Measurements from ENCODE around the gene HOXD1. TPM values are rescaled to one million over a fixed set of nuclear protein-coding genes. Genes with fewer than 3 reads are reported as not detected.
A peak's percentile ranks its signal among the peaks of the same experiment; 100 is the strongest.

HOXD1 gene
- total and polyA plus RNA-seq, 5 experiments from 2014 or later, result not detected

DNA sequence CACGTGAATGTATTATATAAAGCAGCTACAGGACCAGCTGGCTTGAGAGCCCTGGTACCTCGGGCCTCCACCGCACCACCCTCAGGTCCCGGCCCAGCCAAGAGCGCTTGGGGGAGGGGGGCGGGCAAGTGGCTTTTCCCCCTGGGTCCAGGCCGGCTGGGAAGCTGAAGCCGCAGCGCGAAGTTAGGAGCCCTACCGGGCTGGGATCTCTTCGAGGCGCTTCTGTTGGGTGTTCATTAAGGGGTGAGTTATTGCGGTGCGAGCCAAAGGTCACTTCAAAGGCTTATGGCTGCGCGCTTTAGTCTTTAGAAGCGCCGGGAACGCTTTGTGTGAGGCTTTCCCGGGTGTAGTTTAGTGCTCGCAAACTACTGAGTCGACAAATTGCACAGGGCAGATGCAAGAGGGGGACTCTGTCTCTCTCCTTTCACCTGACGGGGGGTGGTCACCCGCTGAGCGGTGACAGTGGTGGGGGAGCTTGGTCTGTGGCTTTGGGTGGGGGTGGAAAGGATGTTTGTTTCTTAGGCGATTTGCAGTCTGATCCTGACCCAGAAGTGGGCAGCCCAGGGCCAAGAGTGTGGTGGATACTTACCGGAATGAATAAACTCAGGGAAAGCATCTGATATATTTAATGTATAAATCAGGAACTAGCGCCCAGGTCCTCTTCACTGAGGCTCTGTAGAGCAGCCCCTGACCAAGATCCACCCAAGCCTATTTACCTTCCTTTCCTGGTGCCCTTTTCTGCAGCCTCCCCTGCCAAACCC, 25.4 kb upstream of the HOXD1 start:
- POLR2A ChIA-PET, result no interaction called here
- H3K4me1 Mint-ChIP-seq, result peaks cover 7 to 28% (median 17%) of the 10 kb centered on the region in 4 donors
- H3K9me3 Mint-ChIP-seq, result peaks cover 0 to 11% (median 5%) of the 10 kb centered on the region in 9 donors
- H3K4me3 Mint-ChIP-seq, result no peak overlapping the region
- peaks cover 58 to 92% (median 78%) of the 10 kb centered on the region in 5 donors for H3K27me3 Mint-ChIP-seq
- peaks cover 5 to 26% (median 5%) of the 10 kb centered on the region in 3 donors for H3K36me3 Mint-ChIP-seq
- DNase-seq, result no peak
- ATAC-seq, result no peak
- H3K27ac Mint-ChIP-seq, result peak overlapping the region in 2 of 10 donors; percentile 38 to 89

DNA sequence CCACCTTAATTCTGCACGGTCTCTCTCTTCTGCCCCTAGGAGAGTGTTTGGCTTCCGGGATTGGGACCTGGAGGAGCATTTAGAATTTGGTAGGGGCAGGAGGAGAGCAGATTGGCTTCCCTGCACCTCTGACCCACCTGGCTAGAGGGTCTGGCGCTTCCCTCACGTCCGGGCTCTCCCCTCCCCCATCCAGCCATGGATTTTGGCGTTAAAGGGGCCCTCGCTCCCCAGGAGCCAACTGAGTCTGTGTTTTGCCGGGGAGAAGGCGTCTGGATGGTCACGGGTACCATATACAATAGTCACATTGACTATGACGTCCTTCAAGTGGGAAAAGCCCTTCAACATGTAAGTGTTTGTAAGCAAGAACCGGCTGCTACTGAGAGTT, 24.8 kb upstream of the HOXD1 start:
- Mint-ChIP-seq H3K4me1 (peaks cover 5 to 22% (median 14%) of the 10 kb centered on the region in 4 donors), H3K4me3 (peak overlapping the region in 6 of 10 donors; percentile 12 to 56 (median 34)), H3K27me3 (peaks cover 54 to 91% (median 74%) of the 10 kb centered on the region in 5 donors), H3K36me3 (peaks cover 2 to 26% (median 5%) of the 10 kb centered on the region in 3 donors), H3K9me3 (peaks cover 0 to 11% (median 5%) of the 10 kb centered on the region in 9 donors), H3K27ac (peak overlapping the region in 3 of 10 donors; percentile 38 to 63 (median 48))
- DNase-seq (no peak), ATAC-seq (no peak)
- POLR2A ChIA-PET, result no interaction called here

DNA sequence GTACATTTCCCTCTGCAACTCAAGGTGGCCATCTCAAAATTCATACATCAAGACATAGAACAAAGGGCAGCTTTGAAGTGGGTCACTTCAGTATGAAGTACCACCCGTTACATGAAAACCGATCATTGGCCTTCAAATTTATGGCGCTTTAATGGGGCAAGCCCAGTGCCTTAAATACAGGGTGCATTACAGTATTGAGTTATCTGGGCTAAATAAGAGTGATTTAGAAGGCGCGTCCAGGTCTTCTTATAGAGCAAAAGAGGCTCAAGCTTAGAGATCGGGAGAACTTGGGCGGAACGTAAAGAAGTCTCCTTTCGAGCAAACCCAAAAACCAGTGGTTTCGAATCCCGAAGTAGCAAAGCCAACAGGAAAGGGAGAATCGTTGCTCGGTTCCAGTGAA, 24.3 kb upstream of the HOXD1 start:
- Mint-ChIP-seq H3K4me3 (peak overlapping the region in 6 of 10 donors; percentile 12 to 57 (median 40)), H3K9me3 (peaks cover 0 to 11% (median 5%) of the 10 kb centered on the region in 9 donors), H3K27ac (peak overlapping the region in 3 of 10 donors; percentile 38 to 72 (median 48)), H3K36me3 (peaks cover 2 to 26% (median 5%) of the 10 kb centered on the region in 3 donors), H3K27me3 (peaks cover 54 to 93% (median 74%) of the 10 kb centered on the region in 5 donors), H3K4me1 (peaks cover 5 to 22% (median 13%) of the 10 kb centered on the region in 4 donors)
- no peak for DNase-seq
- no peak for ATAC-seq
- POLR2A ChIA-PET, result no interaction called here

DNA sequence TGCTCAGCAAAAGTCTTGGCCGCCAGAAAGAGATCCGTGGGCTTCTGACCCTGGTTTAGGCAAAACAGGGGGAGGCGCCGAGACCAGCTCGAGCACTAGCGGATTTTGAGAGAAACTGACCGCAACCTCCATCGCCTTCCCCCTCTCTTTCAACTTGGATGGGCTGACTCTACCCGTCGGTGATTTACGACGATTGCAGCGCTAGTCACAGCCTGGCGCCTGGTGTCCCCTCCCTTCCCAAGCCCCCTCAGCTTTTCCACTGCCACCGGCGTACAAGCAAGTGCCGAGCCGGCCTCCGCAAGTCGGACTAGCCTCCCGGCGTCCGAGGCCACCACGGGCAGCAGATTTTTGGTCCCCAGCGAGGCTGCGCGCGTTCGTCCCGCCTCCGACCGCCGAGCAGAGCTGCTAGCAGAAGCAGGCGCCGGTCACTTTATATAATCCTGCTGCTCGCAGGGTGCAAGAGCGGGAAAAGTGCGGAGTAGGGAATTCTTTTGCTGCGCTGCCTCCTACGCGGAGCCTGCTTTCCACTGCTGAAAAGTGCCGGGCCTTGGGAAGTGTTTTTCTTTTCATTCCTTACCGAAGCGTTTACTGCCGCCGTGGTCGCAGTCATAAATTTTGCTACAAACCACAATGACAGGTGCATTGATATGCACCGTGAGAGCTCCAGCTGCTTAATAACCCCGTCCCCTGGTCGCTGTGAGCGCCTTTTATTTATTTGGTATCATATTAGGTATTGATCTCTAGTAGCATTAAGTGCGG, 23.7 kb upstream of the HOXD1 start:
- POLR2A ChIA-PET, result no interaction called here
- H3K4me1 Mint-ChIP-seq, result peaks cover 5 to 22% (median 11%) of the 10 kb centered on the region in 4 donors
- peaks cover 59 to 98% (median 74%) of the 10 kb centered on the region in 5 donors for H3K27me3 Mint-ChIP-seq
- peaks cover 0 to 11% (median 5%) of the 10 kb centered on the region in 9 donors for H3K9me3 Mint-ChIP-seq
- H3K27ac Mint-ChIP-seq, result peak overlapping the region in 1 of 10 donors; percentile 72
- H3K4me3 Mint-ChIP-seq, result peak overlapping the region in 6 of 10 donors; percentile 18 to 56 (median 28)
- no peak for ATAC-seq
- no peak for DNase-seq
- peaks cover 2 to 26% (median 5%) of the 10 kb centered on the region in 3 donors for H3K36me3 Mint-ChIP-seq

DNA sequence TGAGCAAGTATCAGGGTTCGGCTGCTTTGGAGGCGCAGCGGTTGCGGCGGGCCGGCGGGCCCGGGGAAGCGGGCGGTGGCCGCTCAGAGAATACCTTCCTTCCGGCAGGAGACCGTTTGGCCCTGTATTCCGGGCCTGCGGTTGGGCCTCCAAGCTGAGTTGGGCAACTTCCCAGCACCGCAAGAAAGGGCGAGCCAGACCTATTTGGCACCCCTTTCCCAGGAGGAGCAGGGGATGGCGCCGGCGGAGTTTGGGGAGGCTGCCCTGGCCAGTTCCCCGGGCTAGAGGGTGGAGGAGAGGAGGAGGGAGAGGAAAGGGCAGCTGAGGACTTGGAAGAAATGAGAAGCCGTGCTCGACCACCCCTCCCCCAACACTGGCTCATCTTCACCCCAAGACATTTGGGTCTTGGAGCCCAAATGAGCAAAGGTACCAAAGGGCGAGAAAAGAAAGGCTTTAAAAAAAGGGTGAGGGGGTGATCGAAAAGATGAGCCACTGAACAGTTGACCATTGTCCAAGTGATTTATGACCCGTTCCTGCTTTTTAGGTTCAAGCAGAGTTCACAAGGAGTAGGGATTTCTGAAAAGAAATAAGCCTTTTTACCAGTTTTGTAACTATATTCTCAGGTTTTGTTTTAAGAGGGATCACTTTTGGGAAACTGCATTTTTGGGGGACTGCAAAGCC, 23.0 kb upstream of the HOXD1 start:
- peak overlapping the region in 4 of 10 donors; percentile 11 to 28 (median 19) for H3K4me3 Mint-ChIP-seq
- ATAC-seq, result no peak

DNA sequence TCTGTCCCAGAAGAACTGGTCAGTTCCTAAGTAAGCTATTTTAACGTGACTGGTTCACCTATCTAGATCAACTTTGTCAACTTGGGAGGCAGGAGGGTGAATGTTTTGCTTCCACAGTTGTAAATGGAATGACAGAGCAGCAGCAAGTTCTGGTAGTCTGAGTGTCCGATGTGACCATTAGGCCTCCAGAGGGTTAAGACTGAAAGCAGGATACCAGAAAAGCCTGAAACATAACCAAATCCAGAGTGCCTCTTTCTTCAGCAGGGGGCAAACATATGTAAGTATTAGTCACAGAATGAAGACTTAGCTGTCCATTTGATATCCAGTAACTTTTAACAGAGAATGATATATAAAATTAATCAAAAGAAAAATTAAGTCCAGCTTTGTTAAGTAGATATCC, 22.2 kb upstream of the HOXD1 start:
- POLR2A ChIA-PET, result no interaction called here
- DNase-seq (no peak), ATAC-seq (no peak)
- Mint-ChIP-seq H3K9me3 (peaks cover 0 to 11% (median 5%) of the 10 kb centered on the region in 9 donors), H3K4me1 (peaks cover 4 to 17% (median 5%) of the 10 kb centered on the region in 4 donors), H3K27ac (no peak overlapping the region), H3K4me3 (no peak overlapping the region), H3K27me3 (peaks cover 56 to 100% (median 73%) of the 10 kb centered on the region in 5 donors), H3K36me3 (peaks cover 2 to 26% (median 3%) of the 10 kb centered on the region in 3 donors)

More for the DNA sequence above, 23.0 kb upstream of the HOXD1 start:
- POLR2A ChIA-PET, result no interaction called here
- H3K9me3 Mint-ChIP-seq, result peaks cover 0 to 11% (median 5%) of the 10 kb centered on the region in 9 donors
- H3K36me3 Mint-ChIP-seq, result peaks cover 2 to 26% (median 5%) of the 10 kb centered on the region in 3 donors
- peaks cover 61 to 100% (median 76%) of the 10 kb centered on the region in 5 donors for H3K27me3 Mint-ChIP-seq
- peaks cover 5 to 22% (median 9%) of the 10 kb centered on the region in 4 donors for H3K4me1 Mint-ChIP-seq
- DNase-seq, result no peak
- peak overlapping the region in 1 of 10 donors; percentile 34 for H3K27ac Mint-ChIP-seq

DNA sequence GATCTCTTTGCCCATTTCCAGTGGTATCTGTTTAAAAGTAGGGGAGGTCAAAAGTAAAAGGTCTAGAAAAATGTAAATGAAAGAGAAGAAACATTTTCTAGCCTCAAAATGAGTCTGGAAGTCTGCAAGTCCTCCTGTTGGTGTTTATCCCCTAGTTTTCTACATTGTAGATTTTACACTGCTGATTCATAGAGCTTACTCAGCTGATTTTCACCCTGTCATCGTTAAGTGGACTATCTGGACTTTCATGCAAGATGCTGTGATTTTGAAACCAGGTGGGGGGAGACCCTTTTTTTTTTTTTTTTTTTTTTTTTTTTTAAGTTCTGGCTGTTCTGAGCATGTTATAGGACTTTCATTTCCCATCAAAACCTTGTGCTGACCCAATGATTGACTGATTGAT, 21.1 kb upstream of the HOXD1 start:
- DNase-seq, result no peak
- Mint-ChIP-seq H3K27ac (no peak overlapping the region), H3K4me3 (no peak overlapping the region), H3K27me3 (peaks cover 50 to 100% (median 70%) of the 10 kb centered on the region in 5 donors), H3K9me3 (peaks cover 0 to 11% (median 5%) of the 10 kb centered on the region in 9 donors), H3K4me1 (peaks cover 6 to 23% (median 8%) of the 10 kb centered on the region in 4 donors), H3K36me3 (peaks cover 2 to 22% (median 3%) of the 10 kb centered on the region in 3 donors)
- POLR2A ChIA-PET, result no interaction called here
- ATAC-seq, result no peak

DNA sequence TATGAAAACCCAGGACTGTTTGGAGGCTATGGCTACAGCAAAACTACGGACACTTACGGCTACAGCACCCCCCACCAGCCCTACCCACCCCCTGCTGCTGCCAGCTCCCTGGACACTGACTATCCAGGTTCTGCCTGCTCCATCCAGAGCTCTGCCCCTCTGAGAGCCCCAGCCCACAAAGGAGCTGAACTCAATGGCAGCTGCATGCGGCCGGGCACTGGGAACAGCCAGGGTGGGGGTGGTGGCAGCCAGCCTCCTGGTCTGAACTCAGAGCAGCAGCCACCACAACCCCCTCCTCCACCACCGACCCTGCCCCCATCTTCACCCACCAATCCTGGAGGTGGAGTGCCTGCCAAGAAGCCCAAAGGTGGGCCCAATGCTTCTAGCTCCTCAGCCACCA, 19.3 kb upstream of the HOXD1 start:
- no peak for ATAC-seq
- Mint-ChIP-seq H3K4me3 (no peak overlapping the region), H3K27ac (no peak overlapping the region), H3K27me3 (peaks cover 51 to 100% (median 65%) of the 10 kb centered on the region in 5 donors), H3K4me1 (peaks cover 5 to 16% (median 7%) of the 10 kb centered on the region in 4 donors), H3K36me3 (peaks cover 1 to 22% (median 2%) of the 10 kb centered on the region in 3 donors), H3K9me3 (peaks cover 0 to 7% (median 3%) of the 10 kb centered on the region in 9 donors)
- no peak for DNase-seq
- POLR2A ChIA-PET, result no interaction called here

DNA sequence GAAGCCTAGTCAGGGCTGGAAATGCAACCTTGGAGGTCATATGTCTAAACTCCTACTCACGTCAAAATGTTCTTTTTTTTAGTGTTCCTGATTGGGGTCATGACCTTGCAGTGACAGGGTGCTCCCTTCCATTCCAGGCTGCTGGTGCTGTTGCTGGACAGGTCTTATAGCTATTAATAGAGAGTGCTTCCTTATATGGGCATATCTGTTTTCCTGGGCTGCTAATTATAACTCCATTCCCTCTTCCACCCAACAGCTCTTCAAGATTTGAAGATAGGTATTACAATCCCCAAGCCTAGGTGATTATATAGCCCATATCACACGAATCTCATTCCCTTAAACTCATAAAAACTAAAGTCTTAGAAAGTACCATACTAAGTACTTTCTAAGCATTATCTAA, 18.8 kb upstream of the HOXD1 start:
- ATAC-seq (no peak), DNase-seq (no peak)
- Mint-ChIP-seq H3K27me3 (peaks cover 53 to 100% (median 66%) of the 10 kb centered on the region in 5 donors), H3K27ac (no peak overlapping the region), H3K4me3 (no peak overlapping the region), H3K9me3 (peaks cover 0 to 7% (median 2%) of the 10 kb centered on the region in 9 donors), H3K4me1 (peaks cover 3 to 13% (median 6%) of the 10 kb centered on the region in 4 donors), H3K36me3 (peaks cover 0 to 18% (median 2%) of the 10 kb centered on the region in 3 donors)
- POLR2A ChIA-PET, result no interaction called here

DNA sequence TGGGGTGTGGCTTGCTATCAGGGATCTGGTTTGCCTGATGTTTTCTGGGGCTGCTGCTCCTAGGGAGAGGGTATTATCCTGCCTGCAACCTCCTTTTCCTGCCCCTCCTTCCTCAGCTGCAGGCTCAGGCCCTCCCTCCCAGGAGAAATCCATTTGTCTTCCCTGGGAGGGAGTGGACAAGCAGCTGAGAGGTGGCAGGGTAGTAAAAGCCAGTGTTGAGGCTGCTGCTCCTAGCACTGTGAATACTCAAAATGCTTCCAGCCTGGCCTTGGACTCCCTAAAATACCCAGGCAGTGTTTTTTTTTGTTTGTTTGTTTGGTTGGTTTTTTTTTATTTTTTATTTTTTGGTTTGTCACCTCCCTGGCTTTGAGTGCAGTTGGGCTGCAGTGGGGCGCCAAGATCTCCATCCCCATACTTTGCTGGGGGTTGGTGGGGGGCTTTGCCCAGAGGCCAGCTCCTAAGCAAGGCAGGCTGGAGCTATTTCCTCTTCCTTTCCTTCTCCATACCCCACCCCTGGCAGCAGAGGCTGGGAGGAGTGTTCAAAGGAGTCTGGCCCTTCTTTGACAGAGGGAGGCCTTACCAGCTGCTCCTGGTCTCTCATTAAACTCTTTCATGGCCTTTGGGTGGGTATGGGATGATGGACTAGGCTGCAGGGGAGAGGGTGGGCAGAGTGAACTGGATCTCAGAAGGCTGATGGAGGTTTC, 17.7 kb upstream of the HOXD1 start:
- H3K27me3 Mint-ChIP-seq, result peaks cover 51 to 100% (median 70%) of the 10 kb centered on the region in 5 donors
- H3K27ac Mint-ChIP-seq, result peak overlapping the region in 1 of 10 donors; percentile 29
- peaks cover 6 to 18% (median 7%) of the 10 kb centered on the region in 4 donors for H3K4me1 Mint-ChIP-seq
- no peak for DNase-seq
- H3K36me3 Mint-ChIP-seq, result peaks cover 0 to 18% (median 2%) of the 10 kb centered on the region in 3 donors
- POLR2A ChIA-PET, result no interaction called here
- H3K4me3 Mint-ChIP-seq, result no peak overlapping the region
- peaks cover 0 to 7% (median 4%) of the 10 kb centered on the region in 9 donors for H3K9me3 Mint-ChIP-seq
- ATAC-seq, result no peak

DNA sequence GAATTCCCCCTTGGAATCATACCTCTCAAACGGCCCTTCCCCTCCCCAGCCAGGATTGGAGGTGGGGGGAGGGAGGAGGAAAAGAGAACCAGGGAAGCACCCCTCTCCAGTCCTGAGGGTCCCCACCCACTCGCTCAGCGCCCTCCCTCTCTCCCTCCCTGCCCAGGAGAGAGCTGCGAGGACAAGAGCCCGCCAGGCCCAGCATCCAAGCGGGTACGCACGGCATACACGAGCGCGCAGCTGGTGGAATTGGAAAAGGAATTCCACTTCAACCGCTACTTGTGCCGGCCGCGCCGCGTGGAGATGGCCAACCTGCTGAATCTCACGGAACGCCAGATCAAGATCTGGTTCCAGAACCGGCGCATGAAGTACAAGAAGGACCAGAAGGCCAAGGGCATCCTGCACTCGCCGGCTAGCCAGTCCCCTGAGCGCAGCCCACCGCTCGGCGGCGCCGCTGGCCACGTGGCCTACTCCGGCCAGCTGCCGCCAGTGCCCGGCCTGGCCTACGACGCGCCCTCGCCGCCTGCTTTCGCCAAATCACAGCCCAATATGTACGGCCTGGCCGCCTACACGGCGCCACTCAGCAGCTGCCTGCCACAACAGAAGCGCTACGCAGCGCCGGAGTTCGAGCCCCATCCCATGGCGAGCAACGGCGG, 17.0 kb upstream of the HOXD1 start:
- Mint-ChIP-seq H3K9me3 (peaks cover 0 to 7% (median 4%) of the 10 kb centered on the region in 9 donors), H3K36me3 (peaks cover 0 to 18% (median 2%) of the 10 kb centered on the region in 3 donors), H3K27ac (no peak overlapping the region), H3K4me3 (peak overlapping the region in 1 of 10 donors; percentile 53), H3K27me3 (peaks cover 50 to 100% (median 71%) of the 10 kb centered on the region in 5 donors), H3K4me1 (peaks cover 6 to 18% (median 7%) of the 10 kb centered on the region in 4 donors)
- DNase-seq (no peak), ATAC-seq (no peak)
- POLR2A ChIA-PET, result no interaction called here
